ENCODE data around the gene MAN2A1. TPM values are rescaled to one million over a fixed set of nuclear protein-coding genes. Genes with fewer than 3 reads are reported as not detected.

MAN2A1 gene
- total and polyA plus RNA-seq, 5 experiments from 2014 or later: 17.5 to 83.9 (median 20.7) TPM

- Mint-ChIP-seq H3K27me3 (no peaks in the 10 kb centered on the region), H3K9me3 (no peaks in the 10 kb centered on the region), H3K4me1 (peaks cover 2 to 15% (median 6%) of the 10 kb centered on the region in 4 donors), H3K36me3 (no peaks in the 10 kb centered on the region), H3K4me3 (no peak overlapping the region), H3K27ac (peak overlapping the region in 1 of 10 donors; percentile 65)
- no peak for DNase-seq
- POLR2A ChIA-PET: interaction anchor here (2.0 kb wide), 1 partner anchor 14 kb away, joined by 8 read pairs; no protein-coding TSS in a partner anchor
- ATAC-seq: no peak
These were observed 217.5 kb downstream of the MAN2A1 start for GRCh38 chr5:109907189-109907588.

DNA sequence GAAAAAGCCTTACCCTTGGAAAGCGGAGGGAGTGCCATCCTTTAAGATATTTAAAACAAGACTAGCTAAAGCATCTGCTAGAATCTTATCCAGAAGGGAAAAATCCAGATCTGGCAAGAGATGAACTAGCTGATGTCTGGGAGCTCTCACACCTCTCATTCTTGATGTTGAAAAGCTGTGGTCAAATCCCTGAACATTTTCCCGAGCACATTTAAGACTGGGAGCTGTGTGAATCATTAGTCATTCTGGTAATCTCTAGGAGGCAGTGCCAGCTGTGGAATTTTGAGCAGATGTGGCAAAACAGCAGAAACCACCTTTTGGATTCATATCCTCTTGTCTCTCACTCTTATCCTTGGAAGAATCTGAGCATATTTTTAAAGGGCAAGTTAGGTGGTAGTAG, 218.0 kb downstream of the MAN2A1 start:
- no peaks in the 10 kb centered on the region for H3K9me3 Mint-ChIP-seq
- no peak for ATAC-seq
- H3K4me1 Mint-ChIP-seq: peaks cover 5 to 21% (median 8%) of the 10 kb centered on the region in 4 donors
- POLR2A ChIA-PET: interaction anchor here (0.6 to 2.0 kb wide), 2 partner anchors 13 to 498 kb away, joined by 3 to 8 read pairs; no protein-coding TSS in a partner anchor
- no peaks in the 10 kb centered on the region for H3K36me3 Mint-ChIP-seq
- peak overlapping the region in 2 of 10 donors; percentile 12 to 32 for H3K27ac Mint-ChIP-seq
- no peak for DNase-seq
- H3K4me3 Mint-ChIP-seq: no peak overlapping the region
- H3K27me3 Mint-ChIP-seq: no peaks in the 10 kb centered on the region

DNA sequence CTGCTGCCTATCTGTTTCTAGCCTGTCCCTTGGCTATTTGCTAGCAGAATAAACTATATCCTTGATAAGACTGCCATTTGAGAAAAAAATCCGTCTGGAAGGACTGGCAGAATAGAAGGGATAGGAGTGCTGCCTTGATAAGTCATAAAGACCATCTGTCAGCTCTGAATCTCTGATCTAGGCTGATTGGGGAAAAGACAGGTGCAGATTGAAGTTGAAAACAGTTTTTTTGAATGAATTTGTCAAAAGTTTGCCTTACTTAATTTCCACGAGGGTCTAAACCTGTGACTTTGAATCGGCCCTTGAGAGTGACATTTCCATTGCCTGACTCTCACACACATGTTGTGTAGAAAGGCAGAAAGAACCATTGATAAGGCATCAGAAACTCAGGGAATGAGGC, 218.6 kb downstream of the MAN2A1 start:
- no peak for DNase-seq
- H3K4me3 Mint-ChIP-seq: no peak overlapping the region
- ATAC-seq: no peak
- POLR2A ChIA-PET: interaction anchor here (0.6 to 2.0 kb wide), 2 partner anchors 13 to 499 kb away, joined by 3 to 8 read pairs; no protein-coding TSS in a partner anchor
- peaks cover 6 to 27% (median 11%) of the 10 kb centered on the region in 4 donors for H3K4me1 Mint-ChIP-seq
- no peaks in the 10 kb centered on the region for H3K36me3 Mint-ChIP-seq
- peak overlapping the region in 1 of 10 donors; percentile 2 for H3K27ac Mint-ChIP-seq
- H3K27me3 Mint-ChIP-seq: no peaks in the 10 kb centered on the region
- no peaks in the 10 kb centered on the region for H3K9me3 Mint-ChIP-seq

- Mint-ChIP-seq H3K4me3 (no peak overlapping the region), H3K27ac (no peak overlapping the region), H3K27me3 (no peaks in the 10 kb centered on the region)
These were observed 221.1 kb downstream of the MAN2A1 start for GRCh38 chr5:109910874-109911273.

DNA sequence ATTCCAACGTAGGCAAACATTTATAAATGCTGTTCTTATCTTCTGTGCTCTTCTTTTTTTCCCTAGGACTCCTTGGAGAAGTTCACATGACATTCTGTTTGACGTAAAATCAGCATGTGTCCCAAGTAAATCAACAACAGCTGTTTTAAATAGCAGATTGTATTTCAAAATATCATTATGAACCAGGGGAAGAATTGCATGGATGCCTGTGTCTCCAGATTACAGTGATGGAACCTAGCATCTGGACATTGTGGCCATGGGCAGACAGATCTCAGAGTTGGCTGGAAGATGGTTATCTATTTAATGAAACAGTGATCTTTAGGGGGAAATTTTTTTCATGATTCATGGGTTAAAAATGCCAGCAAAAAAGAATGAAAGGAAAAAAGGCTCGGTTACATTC, 222.0 kb downstream of the MAN2A1 start:
- Mint-ChIP-seq H3K27ac (peak overlapping the region in 1 of 10 donors; percentile 47), H3K36me3 (no peaks in the 10 kb centered on the region), H3K4me3 (no peak overlapping the region), H3K4me1 (peaks cover 17 to 51% (median 28%) of the 10 kb centered on the region in 4 donors), H3K27me3 (no peaks in the 10 kb centered on the region), H3K9me3 (no peaks in the 10 kb centered on the region)
- POLR2A ChIA-PET: no interaction called here
- DNase-seq (no peak), ATAC-seq (no peak)

More at GRCh38 chr5:109910874-109911273, 221.1 kb downstream of the MAN2A1 start:
- no peaks in the 10 kb centered on the region for H3K36me3 Mint-ChIP-seq
- ATAC-seq: no peak
- no peak for DNase-seq
- POLR2A ChIA-PET: no interaction called here
- no peaks in the 10 kb centered on the region for H3K9me3 Mint-ChIP-seq
- H3K4me1 Mint-ChIP-seq: peaks cover 17 to 50% (median 26%) of the 10 kb centered on the region in 4 donors

- Mint-ChIP-seq H3K9me3 (peaks cover 0 to 17% (median 2%) of the 10 kb centered on the region in 9 donors), H3K27ac (peak overlapping the region in 1 of 10 donors; percentile 34), H3K36me3 (peaks cover 0 to 13% (median 0%) of the 10 kb centered on the region in 3 donors), H3K27me3 (no peaks in the 10 kb centered on the region), H3K4me3 (no peak overlapping the region), H3K4me1 (peaks cover 20 to 56% (median 37%) of the 10 kb centered on the region in 4 donors)
- no peak for DNase-seq
- ATAC-seq: no peak
- POLR2A ChIA-PET: interaction anchor here (1.0 kb wide), 1 partner anchor 225 kb away, joined by 3 read pairs; no protein-coding TSS in a partner anchor
These were observed 225.2 kb downstream of the MAN2A1 start for GRCh38 chr5:109914906-109915305.

- Mint-ChIP-seq H3K9me3 (peaks cover 0 to 17% (median 2%) of the 10 kb centered on the region in 9 donors), H3K36me3 (peaks cover 0 to 13% (median 0%) of the 10 kb centered on the region in 3 donors), H3K27me3 (no peaks in the 10 kb centered on the region), H3K27ac (peak overlapping the region in 6 of 10 donors; percentile 9 to 83 (median 57)), H3K4me3 (no peak overlapping the region), H3K4me1 (peaks cover 30 to 70% (median 51%) of the 10 kb centered on the region in 4 donors)
- ATAC-seq (no peak), DNase-seq (no peak)
- POLR2A ChIA-PET: interaction anchor here (0.9 to 1.2 kb wide), 2 partner anchors 31 to 228 kb away, joined by 3 read pairs; no protein-coding TSS in a partner anchor
These were observed 226.9 kb downstream of the MAN2A1 start for GRCh38 chr5:109916481-109917153.

Data from naive thymus-derived CD8-positive, alpha-beta T cell (primary cell).